IPS-NIHi7 (cell line): ENCODE measurements around the gene TUBG2.
"Not testable (repeated sequence)": the region's sequence is repeated elsewhere in the genome, so short reads cannot be mapped to it uniquely, and the experiment has no call there.

Source experiments
- DNase-seq: peaks from one replicate; pipeline ENCODE4 v3.0.0; 2012; ENCODE audit warnings: mixed read lengths; ENCODE audit errors: extremely low spot score

TUBG2 gene

DNA sequence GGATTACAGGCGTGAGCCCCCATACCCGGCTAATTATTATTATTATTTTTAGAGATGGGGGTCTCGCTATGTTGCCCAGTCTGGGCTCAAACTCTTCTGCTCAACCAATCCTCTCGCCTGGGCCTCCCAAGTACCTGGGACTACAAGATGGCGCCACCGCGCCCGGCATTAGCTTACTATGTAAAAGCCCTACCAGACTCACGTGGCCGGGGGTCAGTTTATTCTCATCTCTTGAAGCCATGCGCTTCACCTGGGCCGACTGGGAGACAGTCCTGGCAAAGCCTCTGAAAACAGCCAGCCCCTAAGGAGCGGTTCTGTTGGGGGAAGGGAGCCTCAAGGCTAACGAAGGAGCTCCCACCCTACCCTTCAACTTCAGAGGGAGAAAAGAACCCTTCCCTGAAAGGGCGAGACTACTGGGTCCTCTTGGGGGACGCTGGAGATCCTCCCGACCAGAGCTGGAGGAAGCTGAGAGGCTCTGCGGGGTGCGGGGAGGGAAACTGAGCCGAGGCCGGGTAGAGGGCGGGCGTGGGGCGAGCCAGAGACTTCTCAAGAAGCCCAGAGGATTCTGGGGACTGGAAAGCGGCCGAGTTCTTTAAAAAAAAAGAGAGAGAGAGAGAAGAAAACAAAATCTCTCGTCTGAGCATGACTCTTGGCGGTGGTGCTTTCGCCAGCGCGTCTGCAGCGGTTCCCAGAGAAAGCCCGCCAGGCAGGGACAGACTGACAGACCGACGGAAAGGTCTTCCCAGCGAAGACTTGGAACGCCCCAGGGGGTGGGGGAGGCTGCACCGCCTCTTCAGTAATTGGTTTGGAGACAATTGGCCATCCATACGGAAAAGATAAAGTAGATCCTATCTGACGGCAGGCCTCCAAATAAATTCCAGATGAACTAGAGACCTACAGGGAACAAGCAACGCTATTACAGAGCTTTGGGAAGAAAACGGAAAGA, 5.6 kb upstream of the TUBG2 start:
- DNase-seq = no peak

DNA sequence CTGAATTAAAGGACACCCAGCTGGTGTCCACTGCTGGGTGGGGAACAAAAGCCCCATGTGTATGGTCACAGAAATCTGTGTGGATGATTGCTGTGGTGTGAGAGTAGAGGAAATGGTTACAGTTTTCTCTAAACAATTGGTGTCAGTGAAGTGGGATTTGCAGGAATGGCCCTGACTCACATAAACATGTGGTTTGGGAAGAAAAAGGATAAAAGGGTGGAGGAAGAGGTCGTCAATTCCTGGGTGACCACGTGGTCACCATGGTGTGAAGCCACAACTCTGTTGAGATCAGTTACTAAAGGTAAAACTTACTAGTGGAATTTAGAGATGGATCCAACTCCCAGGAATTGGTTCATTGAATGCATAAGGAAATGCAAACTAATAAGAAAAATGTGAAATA, 3.6 kb upstream of the TUBG2 start:
- DNase-seq = no peak

DNA sequence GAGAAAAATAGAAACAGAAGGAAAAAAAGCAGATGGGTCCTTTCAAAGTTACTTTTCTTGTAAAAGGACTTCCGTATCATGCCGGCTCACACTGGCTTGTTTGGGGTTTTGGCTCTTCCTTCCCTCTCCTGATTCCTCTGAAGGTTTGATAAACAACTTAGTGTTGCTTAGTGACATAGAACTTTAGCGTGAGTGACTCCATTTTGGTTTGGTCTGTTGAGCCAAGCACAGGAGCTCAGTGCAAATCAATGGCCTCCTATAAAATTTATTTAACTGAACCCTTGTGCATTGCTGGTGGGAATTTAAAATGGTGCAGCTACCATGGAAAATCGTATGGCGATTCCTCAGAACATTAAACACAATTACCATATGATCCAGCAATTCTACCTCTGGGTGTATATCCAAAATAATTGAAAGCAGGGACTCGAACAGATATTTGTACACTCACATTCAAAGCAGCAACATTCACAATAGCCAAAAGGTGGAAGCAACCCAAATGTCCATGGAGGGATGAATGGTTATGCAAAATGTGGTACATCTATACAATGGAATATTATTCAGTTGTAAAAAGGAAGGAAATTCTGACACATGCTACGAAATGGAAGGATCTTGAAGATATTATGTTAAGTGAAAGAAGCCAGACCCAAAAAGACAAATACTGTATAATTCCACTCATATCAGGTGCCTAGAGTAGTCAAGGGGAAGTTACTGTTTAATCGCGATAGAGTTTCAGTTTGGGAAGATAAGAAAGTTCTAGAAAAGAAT, 1.1 kb upstream of the TUBG2 start:
- DNase-seq = no peak

DNA sequence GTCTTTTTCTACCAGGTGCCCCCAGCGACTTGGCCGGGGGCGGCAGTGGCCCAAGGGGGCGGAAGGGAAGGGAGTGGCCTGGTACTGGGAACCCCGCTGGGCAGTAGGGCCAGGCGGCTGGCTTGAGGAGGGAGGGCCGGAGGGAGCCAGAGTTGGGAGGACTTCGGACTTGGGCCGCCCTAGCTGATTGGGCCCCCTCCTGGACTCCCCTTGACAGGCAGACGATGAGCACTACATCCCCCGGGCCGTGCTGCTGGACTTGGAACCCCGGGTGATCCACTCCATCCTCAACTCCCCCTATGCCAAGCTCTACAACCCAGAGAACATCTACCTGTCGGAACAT, 819 bp downstream of the TUBG2 start:
- DNase-seq = not testable (repeated sequence)

DNA sequence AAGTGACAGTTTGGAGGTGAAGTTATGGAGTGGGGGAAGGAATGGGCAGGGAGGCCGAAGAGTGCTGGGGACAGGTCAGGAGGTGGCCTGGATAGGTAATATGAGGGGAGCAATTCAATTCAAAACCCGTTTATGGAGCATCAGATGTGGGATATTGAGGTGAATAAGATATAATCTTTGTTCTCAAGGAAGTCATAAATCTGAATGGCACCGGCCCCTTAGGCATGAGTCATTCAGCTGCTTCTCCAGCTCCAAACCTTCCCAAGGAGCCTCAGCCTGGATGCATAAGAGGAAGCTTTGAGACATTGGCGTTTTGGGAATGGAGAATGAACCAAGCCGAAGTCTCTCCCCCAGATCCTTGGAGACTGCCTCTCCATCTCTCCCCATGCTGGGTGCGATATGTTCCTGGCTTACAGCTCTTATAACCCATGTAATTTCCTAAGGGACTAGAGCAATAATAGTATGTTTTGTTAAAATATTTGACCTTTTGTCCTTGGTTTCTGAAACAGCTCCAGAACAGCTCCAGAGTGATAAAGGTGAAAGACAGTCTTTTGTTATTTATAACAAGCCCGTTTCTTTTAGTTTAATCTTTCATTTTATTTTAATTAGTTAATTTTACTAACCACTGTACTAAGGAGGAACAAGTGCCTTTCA, 1.7 kb downstream of the TUBG2 start:
- no peak for DNase-seq

DNA sequence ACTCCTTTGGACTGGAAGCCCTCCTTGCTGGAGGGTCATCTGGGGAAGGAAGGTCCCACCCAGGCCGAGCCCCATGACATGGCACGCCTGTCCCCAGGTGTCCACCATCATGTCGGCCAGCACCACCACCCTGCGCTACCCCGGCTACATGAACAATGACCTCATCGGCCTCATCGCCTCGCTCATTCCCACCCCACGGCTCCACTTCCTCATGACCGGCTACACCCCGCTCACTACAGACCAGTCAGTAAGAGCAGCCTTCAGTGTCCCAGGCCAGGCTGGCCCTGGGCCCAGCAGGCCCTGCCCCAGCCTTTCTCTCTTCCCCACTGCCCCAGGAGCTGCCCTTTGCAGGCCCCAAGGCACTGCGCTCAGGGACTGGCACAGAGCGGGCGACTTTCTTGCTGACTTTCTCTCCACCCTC, 6.5 kb downstream of the TUBG2 start:
- no peak for DNase-seq

DNA sequence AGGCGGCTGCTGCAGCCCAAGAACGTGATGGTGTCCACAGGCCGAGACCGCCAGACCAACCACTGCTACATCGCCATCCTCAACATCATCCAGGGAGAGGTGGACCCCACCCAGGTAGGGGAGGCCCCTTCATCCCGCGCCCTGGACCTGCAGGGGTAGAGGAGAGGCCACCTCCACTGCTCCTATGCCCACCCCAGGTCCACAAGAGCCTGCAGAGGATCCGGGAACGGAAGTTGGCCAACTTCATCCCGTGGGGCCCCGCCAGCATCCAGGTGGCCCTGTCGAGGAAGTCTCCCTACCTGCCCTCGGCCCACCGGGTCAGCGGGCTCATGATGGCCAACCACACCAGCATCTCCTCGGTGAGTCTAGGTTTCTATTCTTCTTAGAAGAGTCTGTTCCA, 7.0 kb downstream of the TUBG2 start:
- not testable (repeated sequence) for DNase-seq

DNA sequence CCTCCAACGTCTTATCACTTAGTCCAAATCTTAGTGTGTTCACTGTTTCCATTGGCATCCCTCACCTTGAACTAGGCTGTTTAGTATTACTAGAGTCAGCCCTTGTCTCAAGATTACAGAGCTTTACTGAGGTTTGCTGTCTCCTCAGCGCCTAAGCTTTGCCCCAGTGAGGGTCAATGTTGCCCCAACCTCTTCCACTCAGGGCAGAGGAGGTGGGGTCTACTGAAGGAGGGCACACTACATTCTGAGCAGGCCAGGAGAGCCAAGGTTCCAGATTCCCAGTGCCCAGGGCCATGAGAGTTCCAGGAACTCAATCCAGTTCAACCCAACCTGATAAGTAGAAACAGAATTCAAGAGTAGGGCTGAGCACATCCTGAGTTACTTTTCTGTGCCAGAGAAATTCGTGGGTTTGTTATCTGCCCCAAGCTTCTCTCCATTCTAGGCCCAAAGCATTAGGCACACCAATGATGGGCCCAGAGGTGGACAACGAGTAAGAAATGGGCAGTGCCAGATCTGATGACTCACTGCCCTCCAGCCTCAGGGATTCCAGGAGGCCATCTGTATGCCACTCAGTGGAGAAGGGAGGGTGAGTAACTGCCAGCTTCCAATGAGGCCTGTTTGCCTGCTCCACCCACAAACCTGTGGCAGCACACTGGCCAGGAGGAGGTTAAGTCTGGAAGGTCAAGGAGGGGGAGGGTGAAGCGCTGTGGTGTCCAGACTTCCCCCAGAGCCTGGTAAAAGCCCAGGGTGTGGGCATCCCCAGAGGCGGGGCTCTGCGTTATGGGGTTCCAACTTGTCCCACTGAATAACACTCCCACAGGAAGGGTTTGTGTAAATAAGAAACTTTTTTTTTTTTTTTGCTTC, 8.2 kb downstream of the TUBG2 start:
- DNase-seq = no peak

DNA sequence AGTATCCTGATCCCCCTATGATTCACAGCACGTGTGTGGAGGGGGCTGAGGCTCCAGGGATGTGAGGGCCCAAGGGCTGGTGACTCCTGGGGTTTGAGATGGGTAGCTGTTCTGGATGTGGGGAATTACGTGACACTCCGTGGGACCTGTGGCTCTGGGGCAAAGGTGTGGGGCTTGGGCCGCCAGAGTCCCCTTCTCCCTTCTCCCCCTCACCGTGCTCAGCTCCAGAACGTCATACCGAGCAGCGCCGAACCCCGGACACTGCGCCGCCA, 10.6 kb downstream of the TUBG2 start:
- DNase-seq = no peak

DNA sequence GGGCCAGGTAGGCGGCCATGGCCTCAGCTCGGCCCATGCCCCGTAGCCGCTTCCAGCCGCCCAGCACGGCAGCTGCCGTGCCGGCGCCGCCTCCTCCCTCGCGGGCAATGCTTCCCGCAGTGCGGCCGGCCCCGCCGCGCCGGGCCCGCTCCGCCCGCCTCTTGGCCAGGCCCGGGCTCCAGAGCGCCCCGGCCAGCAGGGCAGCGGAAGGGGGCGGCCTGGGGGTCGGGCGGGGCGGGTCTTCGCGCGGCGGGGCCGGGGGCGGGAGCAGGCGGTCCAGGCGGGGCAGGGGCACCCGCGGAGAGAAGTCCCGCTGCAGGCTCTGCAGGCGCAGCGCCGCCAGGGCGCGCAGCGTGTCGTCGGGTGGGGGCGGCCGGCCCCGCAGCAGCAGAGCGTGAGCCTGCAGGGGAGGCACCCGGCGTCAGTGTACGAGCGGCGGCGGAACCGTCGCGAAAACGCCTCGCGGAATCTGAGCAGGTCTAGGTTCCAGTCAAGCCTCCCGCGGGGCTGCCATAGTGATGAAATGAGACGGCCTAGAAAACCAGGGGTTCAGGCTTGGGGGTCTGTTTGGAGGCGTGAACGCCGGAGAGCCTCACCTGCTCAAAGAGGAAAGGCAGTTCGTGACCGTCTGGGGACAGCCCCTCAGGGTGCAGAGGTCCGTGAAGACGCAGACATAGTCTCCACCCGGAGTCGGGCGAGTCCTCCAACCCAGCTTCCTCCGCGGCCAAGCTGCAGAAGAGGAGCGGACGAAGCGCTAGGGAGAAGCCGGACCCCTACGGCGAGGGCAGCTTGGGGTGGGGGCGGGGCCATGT, 11.1 kb downstream of the TUBG2 start:
- DNase-seq = peak; percentile 71

DNA sequence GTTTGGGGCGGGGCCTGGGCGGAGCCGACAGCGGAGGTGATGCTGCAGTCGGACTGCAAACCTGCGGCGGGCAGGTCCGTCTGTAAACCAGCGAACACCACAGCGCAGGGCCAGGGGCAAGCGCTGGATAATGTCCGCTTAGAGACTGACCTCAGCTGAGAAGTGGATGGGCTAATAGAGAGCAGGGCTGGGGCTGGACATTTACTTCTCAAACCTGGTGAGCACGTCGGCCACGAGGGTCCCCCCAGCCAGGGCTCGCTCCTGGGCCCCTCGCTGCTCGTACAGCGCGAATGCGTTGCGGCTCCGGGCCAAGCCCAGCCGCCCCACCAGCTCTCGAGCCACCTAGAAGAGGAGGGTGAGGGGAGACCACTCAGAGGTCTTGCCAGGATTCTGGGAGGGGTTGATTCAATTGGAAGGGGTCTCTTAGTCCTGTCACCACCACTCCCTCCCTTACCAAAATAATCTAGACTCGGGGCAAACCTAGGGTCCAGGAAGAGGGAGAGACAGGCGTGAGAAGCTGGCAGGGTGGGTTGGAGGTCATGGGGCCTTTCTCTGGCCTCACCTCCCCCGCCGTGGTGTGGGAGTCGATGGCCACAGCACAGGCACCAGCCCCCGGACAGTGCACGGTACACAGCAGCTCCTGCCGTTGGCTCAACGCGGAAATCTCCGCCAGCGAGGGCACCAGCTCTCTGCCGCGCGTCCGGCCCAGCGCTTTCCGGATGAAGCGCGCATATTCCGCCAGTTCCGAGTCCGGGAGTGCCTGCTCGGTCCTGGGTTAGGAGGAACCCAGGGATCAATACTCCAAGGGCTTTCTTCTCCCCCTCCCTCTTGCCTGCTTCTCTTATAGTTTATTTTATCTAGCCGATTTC, 11.9 kb downstream of the TUBG2 start:
- DNase-seq = peak; percentile 78

DNA sequence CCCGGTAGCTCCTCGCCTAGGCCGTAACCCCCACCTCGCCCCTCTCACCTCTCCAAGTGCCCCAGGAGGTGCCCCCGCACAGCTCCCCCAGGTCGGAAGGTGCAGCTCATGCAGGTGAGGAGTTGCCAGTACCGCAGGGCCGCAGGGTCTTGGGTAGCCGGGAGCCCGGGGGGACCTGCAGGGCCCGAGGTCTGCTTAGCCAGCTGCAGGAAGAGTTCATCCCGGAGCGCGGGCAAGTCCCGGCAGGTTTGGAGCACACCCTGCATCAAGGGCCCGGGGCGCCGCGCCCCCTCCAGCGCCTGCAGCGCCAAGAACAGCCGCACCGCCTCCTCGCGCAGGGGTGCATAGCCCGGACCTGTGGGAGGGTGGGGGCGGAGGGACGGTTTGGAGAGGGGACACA, 13.0 kb downstream of the TUBG2 start:
- DNase-seq = no peak

DNA sequence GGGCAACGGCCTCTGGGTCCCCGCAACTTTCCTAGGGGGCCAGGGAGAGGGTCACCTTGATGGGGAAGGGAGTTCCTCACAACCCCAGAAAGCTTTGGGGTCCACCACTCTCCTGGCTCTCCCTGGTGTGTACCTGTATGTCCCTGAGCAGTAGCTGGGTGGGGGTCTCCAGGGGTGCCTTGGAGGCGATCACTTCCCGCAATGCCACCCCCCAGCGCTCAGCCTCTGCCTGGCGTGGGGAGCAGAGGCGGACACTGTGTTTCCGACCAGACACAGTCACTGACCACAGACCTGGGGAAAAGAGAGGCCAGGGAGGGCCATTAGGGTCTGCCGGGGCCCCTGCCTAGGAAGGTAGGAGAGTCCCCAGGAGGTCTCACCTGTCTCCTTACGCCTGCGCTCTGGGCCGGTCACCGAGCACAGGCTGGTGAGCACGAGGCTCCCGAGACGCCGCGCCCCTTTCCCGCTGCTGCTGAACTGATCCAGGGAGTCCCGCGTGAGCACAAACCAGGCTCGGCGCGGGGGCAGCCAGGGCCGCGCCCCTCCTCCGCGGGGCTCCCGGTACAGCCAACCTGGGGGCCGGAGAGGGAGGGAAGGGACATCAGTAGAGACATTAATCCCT, 14.3 kb downstream of the TUBG2 start:
- no peak for DNase-seq

DNA sequence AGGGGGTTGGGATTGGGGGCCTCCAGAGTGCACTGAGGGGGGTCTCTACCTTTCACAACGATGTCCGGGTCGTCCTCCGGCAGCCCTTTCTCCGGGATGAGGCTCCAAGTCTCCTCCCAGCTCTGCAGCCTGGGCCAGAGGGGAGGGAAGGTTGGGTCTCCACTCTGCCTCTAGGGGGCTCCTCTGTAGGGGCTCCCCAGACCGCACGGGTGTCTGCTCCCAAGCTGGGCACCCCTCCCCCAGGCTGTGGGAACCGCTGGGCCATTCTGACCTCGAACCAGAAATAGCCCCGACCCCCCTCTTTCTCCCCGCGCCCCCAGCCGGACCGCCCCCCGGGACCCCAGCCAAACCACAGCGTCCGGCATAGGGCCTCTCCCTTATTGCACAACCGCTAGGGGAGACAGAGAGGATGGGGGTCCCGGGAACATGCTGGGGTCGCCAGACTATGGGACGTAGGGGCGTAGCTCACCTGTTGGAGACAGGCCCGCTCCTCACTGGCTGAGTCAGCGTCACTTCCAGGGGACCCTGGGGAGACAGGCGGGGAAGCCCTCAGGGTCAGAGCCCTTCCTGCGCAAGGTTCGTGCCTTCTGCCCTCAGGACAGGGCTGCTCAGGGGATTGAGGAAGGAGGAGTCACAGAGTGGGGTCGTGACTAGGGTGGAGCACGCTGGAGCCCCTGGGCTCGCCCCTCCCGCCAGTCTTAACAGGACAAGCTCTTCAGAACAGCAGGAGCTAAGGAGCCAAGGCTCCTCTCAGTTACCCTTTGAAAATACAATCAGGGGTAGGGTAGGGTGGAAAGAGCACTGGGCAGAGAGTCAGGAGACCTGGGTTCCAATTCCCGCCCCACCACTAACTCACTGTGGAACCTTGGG, 15.0 kb downstream of the TUBG2 start:
- DNase-seq = peak; percentile 67

DNA sequence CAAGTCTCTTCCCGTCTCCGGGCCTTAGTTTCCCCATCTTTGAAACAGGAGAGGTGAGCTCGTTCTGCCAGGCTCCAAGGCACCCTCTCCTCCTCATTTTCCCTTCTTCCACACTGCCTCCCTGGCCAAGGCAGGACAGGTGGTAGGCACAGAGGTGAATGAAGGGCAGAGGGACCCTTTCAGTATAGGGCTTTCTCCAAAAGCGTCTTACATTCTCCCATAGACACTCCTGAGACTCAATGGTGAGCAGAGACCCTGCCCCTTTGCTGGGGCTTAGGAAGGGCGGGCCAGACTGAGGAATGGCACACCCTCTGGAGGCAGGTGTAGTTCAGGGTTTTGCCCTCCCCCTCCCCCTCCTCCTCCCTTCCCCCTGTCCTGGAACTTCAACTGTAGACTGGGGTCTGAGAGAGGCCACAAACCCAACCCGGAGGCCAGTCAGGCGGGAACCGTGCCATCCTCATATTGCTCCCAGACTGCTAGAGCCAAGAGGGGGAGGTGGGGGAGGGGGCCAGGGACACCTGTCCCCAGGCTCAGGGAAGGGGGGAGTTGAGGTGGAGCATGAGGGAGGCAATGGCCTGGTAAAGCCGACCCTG, 15.8 kb downstream of the TUBG2 start:
- DNase-seq = peak; percentile 68

DNA sequence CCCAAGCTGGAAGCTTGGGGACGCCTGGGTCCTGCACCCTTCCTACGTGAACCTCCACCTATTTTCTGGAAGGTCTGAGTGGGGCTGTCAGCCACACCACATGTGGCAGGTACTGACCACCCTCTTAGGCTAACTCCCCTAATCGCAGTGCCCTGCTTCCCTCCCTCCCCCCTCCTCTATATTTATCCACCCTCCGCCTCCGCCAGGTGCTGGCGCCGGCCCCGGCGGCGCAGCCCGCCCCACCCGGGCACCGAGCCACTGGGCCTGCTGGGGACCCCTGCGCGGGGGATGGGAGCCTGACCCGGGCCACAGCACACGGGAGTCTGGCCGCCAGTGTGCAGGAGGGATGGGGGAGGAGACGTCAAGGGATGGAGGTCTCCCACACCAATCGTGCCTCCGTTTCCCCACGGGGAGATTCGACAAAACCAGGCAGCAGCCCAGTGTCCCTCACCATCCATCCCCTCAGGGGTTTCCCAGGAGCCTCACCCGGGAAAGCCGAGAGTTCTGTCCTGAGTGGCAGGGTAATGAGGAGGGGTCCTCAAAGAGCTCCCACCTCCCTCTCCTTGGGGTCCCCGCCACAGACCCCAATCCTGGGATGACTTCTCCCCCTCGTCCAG, 16.4 kb downstream of the TUBG2 start:
- no peak for DNase-seq

DNA sequence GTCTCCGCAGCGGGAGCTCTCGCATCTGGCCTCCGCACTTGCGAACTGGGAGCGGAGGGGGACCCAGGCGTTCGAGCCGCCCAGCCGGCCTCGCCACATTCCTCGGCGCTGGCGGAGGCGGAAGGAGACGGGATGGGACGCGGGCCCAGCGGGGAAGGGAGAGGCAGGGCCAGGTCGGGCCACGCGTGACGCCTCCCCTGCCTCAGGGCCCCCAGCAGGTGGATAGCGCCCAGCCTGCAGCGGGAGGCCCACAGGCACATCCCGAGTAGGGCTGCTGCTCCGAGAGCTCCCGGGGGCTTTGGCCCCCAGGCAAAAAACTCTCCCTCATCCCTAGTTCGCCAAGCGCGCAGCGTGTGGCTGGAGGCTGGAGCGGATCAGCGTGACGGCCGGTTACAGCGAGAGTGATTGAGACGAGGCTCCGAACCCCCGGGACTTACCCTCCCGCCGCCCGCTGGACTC, 16.9 kb downstream of the TUBG2 start:
- no peak for DNase-seq
